H1 (cell line): Measurements from ENCODE around the gene ARMH3. TPM values are rescaled to one million over a fixed set of nuclear protein-coding genes. Genes with fewer than 3 reads are reported as not detected.

Experiments
- CHD7 ChIP-seq: fragments of 300-600 bp; sonication (generic); IDR thresholded peaks from 2 replicates; pipeline ENCODE4 v1.7.1; 2012; ENCODE audit warnings: low read length, moderate library complexity, mild to moderate bottlenecking, inconsistent platforms; ENCODE audit not compliant: insufficient replicate concordance
- E2F6 ChIP-seq: IDR thresholded peaks from 2 replicates; pipeline ENCODE4 v1.6.1; 2012; ENCODE audit warnings: inconsistent platforms
- FOSL1 ChIP-seq: IDR thresholded peaks from 2 replicates; pipeline ENCODE4 v1.6.1; 2011; ENCODE audit warnings: mild to moderate bottlenecking, low read depth, low read length, moderate library complexity; ENCODE audit not compliant: insufficient read depth
- polyA plus RNA-seq, 7 experiments: library from polyadenylated mRNA; depleted of rRNA in 3 of 7; stranded (reverse) in 5 of 7; unstranded in 2 of 7; fragments of >200 nt in 5 of 7; fragments of 200-250 nt in 2 of 7; gene quantifications; 1 replicate in 5 of 7; 2 replicates in 1 of 7; 4 replicates in 1 of 7; pipeline versions ENCODE4 v1.2.1 to v1.2.3, GENCODE V29; 2011 to 2013; ENCODE audit warnings: missing spikeins in 2 of 7, mixed read lengths in 2 of 7
- total RNA-seq: library from RNA; stranded (reverse); fragmentation: NEBNext Ultra II Directional; extraction: Animal tissue kit (Norgen Biotek cat#: 25700); gene quantifications from 2 replicates; pipeline ENCODE4 v1.2.1, GENCODE V29; 2021

The ARMH3 gene
- total and polyA plus RNA-seq, 2 of the 8 experiments (the other 6 are each of a cell fraction or from before 2014, with no cell fraction given), result 11.6 to 18.3 TPM

DNA sequence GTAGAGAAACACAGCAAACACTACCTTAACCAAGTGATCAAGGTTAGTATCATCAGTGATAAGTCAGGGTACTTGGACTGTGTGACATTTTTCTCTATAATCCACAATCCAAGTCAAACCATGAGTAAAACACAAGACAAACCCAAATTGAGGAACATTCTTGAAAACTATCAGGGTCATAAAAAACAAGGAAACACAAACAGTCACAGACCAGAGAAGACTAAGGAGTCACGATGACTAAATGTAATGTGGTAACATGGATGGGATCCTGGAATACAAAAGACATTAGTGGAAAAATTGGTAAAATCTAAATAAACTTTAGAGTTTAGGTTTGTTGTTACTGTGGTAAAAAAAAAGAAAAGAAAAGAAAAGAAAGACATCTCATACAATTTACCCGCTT is 103.8 kb downstream of the ARMH3 start (continued):
- TF ChIP-seq CHD7, result no peak
- TF ChIP-seq E2F6, result no peak
- no peak for TF ChIP-seq FOSL1
- TF ChIP-seq, all 59 proteins: peak for 0
